IPS-15b (cell line): ENCODE measurements around the gene FARSA.
A peak's percentile ranks its signal among the peaks of the same experiment; 100 is the strongest.
"Not testable (repeated sequence)": the region's sequence is repeated elsewhere in the genome, so short reads cannot be mapped to it uniquely, and the experiment has no call there.

Experiments
- H3K27me3 ChIP-seq: one replicate; pipeline ENCODE4 v1.6.1; 2013; ENCODE audit warnings: low read length; ENCODE audit not compliant: control insufficient read depth, insufficient read depth
- H3K36me3 ChIP-seq: one replicate; pipeline ENCODE4 v1.6.1; 2013; ENCODE audit warnings: low read length; ENCODE audit not compliant: control insufficient read depth, insufficient read depth
- H3K4me1 ChIP-seq: one replicate; pipeline ENCODE4 v1.6.1; 2013; ENCODE audit warnings: mild to moderate bottlenecking, low read length; ENCODE audit not compliant: control insufficient read depth, insufficient read depth
- H3K4me3 ChIP-seq: one replicate; pipeline ENCODE4 v1.5.1; 2013; ENCODE audit warnings: low read depth, low read length
- H3K9ac ChIP-seq: one replicate; pipeline ENCODE4 v1.6.1; 2013; ENCODE audit warnings: low read depth, mild to moderate bottlenecking, low read length
- H3K9me3 ChIP-seq: one replicate; pipeline ENCODE4 v1.6.1; 2013; ENCODE audit warnings: mild to moderate bottlenecking, low read length; ENCODE audit not compliant: control insufficient read depth, insufficient read depth

FARSA gene

DNA sequence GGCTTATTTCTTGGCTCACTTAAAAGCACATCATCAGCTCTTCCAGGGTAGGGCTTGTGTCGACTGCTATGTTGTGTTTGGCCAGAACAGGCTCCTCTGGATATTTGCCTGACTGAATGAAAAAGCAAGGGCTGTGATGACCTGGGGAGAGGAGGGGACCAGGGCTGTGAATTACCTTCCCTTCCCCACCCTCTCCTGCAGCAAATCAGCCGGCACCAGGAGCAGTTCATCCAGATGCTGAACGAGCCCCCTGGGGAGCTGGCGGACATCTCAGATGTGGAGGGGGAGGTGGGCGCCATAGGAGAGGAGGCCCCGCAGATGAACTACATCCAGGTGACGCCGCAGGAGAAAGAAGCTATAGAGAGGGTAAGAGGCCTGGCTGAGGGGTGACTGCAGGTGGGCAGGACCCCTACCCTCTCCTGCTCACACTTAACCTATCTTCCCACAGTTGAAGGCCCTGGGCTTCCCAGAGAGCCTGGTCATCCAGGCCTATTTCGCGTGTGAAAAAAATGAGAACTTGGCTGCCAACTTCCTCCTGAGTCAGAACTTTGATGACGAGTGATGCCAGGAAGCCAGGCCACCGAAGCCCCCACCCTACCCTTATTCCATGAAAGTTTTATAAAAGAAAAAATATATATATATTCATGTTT is 19.1 kb upstream of the FARSA start:
- Histone ChIP-seq H3K9ac (no peak overlapping the region), H3K27me3 (no peaks in the 10 kb centered on the region), H3K36me3 (peaks cover 50% of the 10 kb centered on the region), H3K4me3 (no peak overlapping the region), H3K9me3 (no peaks in the 10 kb centered on the region), H3K4me1 (peaks cover 3% of the 10 kb centered on the region)

DNA sequence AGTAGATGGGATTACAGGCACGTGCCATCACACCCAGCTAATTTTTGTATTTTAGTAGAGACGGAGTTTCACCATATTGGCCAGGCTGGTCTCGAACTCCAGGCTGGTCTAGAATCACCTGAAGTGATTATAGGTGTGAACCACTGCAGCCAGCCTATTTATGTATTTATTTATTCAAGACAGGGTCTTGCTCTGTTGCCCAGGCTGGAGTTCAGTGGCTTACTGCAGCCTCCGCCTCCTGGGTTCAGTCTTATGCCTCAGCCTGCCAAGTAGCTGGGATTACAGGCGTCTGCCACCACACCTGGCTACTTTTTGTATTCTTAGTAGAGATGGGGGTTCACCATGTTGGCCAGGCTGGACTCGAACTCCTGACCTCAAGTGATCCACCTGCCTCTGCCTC is 18.5 kb upstream of the FARSA start:
- not testable (repeated sequence) for H3K4me1 ChIP-seq, H3K4me3 ChIP-seq, H3K9me3 ChIP-seq, H3K9ac ChIP-seq, H3K27me3 ChIP-seq
- H3K36me3 ChIP-seq = peaks cover 52% of the 10 kb centered on the region

DNA sequence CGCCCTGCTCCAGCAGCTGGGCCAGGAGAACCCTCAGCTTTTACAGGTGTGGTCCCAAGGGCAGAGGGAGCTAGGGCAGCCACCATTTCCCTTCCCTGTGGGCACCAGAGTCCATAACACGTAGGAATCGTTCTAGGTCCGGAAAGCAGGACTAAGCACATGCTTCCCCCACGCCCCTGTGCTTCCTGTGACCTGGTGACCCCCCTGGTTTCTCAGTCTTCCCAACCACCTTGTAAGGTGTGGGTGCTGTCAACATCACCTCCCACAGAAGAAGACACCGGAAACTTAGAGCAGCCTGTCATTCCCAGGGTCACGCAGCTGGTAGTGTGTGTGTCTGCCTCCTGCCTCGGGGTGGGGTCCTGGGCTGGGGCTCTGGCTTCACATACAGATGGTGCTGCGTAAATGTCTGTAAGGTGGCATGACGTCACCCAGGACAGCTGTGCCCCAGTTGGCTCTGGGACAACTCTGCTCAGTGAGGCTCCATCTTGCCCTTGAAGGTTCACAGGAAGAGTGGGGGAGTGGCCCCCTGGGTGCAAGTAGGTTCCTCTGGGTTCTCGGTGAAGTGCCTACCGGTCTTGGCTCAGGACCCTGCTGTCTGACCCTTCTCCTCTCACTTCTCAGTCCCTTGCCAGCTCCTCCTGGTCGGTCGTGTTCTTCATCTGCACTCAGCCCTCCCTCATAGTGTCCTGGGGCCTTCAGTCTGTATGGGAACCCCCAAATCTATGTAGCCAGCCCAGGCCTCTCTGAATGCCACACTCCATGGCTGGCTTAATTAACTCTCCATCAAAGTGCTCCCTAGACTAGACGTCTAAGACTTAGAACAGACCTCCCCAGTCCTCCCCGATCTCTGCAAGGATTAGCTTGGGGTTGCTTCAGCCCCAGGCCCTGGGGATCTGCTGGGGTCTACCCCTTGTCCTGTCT is 16.1 kb upstream of the FARSA start:
- no peaks in the 10 kb centered on the region for H3K9me3 ChIP-seq
- peaks cover 2% of the 10 kb centered on the region for H3K4me1 ChIP-seq
- H3K27me3 ChIP-seq = no peaks in the 10 kb centered on the region
- peaks cover 46% of the 10 kb centered on the region for H3K36me3 ChIP-seq
- H3K4me3 ChIP-seq = no peak overlapping the region
- H3K9ac ChIP-seq = no peak overlapping the region

DNA sequence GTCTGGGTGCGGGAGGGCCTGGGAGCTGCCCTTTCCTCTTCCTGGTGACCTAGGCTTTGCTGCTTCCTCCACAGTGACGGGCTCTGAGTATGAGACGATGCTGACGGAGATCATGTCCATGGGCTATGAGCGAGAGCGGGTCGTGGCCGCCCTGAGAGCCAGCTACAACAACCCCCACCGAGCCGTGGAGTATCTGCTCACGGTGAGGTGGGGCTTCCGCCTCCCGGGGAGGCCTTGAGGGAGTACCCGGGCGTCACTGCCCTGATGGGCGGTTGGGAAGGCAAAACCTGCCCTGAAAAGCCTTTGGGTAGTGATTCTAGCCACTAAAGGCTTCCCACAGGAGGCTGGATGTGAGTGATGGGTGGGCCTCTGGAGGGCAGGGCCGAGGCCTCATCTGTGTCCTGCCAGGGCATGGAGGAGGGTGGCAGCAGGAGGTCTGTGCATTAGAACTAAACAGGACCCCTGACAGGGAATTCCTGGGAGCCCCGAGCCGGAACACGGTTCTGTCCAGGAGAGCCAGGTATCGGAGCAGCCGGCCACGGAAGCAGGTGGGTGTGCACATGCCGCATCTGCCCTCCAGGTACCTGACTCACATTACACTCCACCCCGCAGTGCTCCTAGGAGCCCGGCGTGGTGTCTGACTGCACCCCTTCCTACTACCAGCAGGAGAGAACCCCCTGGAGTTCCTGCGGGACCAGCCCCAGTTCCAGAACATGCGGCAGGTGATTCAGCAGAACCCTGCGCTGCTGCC is 15.3 kb upstream of the FARSA start:
- H3K36me3 ChIP-seq = peaks cover 50% of the 10 kb centered on the region

DNA sequence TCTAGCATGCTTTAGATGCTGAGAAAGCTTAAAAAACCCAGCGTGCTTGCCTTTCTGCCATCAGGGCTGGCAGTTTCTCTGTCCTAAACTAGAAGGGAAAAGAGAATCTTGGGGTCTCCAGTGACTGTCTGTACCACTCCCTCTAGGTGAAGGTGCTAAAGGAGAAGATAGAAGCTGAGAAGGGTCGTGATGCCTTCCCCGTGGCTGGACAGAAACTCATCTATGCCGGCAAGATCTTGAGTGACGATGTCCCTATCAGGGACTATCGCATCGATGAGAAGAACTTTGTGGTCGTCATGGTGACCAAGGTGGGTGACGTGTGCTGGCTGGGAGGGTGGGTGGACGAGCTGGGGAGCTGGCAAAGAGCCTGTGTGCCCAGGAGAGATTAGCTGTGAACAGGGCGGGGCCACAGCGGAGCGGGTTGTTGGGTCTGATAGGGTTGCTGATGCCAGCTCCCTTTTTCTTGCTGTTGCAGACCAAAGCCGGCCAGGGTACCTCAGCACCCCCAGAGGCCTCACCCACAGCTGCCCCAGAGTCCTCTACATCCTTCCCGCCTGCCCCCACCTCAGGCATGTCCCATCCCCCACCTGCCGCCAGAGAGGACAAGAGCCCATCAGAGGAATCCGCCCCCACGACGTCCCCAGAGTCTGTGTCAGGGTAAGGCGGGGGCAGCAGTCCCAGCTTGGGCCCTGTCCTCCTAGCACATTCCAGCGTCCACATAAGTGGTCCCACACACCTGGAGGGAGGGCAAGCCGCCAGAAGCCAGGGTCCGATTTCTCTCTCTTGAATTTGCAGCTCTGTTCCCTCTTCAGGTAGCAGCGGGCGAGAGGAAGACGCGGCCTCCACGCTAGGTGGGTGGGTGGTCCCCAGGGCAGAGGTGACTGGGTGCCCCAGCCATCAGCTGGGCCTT is 14.4 kb upstream of the FARSA start:
- Histone ChIP-seq H3K4me1 (no peaks in the 10 kb centered on the region), H3K4me3 (no peak overlapping the region), H3K9me3 (no peaks in the 10 kb centered on the region), H3K9ac (no peak overlapping the region), H3K36me3 (peaks cover 52% of the 10 kb centered on the region), H3K27me3 (no peaks in the 10 kb centered on the region)

More for the DNA sequence above, 15.3 kb upstream of the FARSA start:
- peaks cover under 1% of the 10 kb centered on the region for H3K4me1 ChIP-seq
- no peak overlapping the region for H3K9ac ChIP-seq
- no peaks in the 10 kb centered on the region for H3K9me3 ChIP-seq
- no peaks in the 10 kb centered on the region for H3K27me3 ChIP-seq
- H3K4me3 ChIP-seq = no peak overlapping the region

DNA sequence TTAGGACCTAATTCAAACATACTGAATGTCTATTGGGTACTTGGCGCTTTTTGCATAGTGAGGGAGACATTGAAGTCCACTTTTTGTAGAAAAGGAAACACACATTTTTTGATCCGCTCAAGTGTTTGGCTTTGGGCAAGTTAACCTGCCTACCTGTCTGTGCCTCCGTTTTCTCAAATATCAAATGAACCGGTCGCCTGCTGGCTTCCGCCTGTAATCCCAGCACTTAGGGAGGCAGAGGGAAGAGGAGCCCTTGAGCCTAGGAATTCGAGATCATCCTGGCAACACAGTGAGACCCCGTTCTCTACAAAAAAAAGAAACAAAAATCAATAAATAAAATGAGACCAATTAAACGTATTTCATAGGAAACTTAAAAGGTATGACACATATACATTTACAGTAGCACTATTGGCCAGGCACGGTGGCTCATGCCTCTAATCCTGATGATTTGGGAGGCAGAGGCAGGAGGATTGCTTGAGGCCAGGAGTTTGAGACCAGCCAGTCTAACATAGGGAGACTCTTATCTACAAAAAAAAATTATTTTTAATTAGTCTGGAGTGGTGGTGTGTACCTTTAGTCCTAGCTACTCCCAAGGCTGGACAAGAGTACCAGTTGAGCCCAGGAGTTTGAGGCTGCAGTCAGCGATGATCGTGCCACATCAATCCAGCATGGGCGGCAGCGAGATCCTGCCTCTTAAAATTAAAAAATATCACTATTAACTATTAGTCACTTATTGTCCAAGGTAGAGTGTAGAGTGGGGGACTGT is 13.4 kb upstream of the FARSA start:
- Histone ChIP-seq H3K9me3 (no peaks in the 10 kb centered on the region), H3K36me3 (peaks cover 55% of the 10 kb centered on the region), H3K9ac (peak overlapping the region; percentile 91), H3K4me3 (peak overlapping the region; percentile 91), H3K27me3 (no peaks in the 10 kb centered on the region), H3K4me1 (no peaks in the 10 kb centered on the region)

DNA sequence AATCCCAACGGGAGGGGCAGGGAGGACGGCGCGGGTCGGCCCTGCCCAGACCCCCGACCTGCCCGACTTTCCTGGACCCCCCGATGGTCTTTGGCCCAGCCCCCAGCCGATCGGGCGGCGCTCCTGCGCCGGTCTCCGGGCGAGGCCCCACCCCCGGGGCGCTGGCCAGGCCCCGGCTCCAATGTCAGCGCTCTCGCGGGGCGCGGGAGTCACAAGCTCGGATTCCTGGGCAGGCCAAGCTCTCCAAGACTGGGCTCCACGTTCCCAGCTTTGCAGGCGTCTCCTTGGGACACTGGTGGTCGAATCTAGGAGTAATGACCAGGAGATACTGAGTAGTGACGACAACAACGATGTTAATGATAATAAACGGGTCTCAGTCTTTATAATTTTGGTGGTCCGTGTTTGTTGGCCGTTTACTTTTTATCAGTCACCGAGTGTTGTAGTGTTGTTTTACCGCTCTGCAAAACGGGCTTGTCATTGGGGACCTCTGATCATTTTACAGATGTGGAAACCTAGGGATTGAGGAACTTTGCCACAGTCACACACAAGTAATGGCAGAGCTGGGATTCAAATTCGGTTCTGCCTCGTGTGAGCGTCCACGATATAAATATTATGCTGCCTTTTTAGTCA is 12.7 kb upstream of the FARSA start:
- Histone ChIP-seq H3K9me3 (no peaks in the 10 kb centered on the region), H3K9ac (peak overlapping the region; percentile 91), H3K27me3 (no peaks in the 10 kb centered on the region), H3K4me1 (no peaks in the 10 kb centered on the region), H3K36me3 (peaks cover 62% of the 10 kb centered on the region), H3K4me3 (peak overlapping the region; percentile 91)

DNA sequence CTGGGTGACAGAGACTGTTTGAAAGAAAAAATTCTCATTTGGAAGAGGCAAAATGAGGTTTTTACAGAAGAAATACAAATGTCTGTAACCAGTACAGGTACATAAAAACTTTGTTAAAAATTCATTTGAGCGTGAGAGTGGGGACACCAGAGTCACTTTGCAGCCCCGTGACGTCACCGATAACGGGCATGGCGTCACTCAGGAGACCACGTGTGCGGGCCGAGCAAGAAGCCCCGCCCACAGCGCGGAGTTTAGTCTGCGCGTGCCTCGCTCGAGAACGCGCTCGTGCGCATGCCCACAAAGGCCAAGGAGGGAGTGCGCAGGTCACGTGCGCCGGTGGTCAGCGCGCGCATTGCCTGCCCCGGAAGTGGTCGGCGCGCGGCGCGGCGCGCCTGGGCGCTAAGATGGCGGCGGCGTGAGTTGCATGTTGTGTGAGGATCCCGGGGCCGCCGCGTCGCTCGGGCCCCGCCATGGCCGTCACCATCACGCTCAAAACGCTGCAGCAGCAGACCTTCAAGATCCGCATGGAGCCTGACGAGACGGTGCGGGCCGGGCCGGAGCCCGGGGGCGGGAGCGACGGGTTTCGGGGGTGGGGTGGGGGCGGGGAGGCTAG is 12.1 kb upstream of the FARSA start, which contains the start of gene RAD23A:
Gene RAD23A, plus strand, starts transcription at position 384 of the 613 bp plus-strand sequence. Its CDS starts 87 bp downstream, at position 471.
- Histone ChIP-seq H3K4me1 (no peaks in the 10 kb centered on the region), H3K9ac (peak within 1 kb of the TSS; percentile 91), H3K36me3 (peaks cover 63% of the 10 kb centered on the region), H3K27me3 (no peaks in the 10 kb centered on the region), H3K4me3 (peak within 1 kb of the TSS; percentile 91), H3K9me3 (no peaks in the 10 kb centered on the region)

DNA sequence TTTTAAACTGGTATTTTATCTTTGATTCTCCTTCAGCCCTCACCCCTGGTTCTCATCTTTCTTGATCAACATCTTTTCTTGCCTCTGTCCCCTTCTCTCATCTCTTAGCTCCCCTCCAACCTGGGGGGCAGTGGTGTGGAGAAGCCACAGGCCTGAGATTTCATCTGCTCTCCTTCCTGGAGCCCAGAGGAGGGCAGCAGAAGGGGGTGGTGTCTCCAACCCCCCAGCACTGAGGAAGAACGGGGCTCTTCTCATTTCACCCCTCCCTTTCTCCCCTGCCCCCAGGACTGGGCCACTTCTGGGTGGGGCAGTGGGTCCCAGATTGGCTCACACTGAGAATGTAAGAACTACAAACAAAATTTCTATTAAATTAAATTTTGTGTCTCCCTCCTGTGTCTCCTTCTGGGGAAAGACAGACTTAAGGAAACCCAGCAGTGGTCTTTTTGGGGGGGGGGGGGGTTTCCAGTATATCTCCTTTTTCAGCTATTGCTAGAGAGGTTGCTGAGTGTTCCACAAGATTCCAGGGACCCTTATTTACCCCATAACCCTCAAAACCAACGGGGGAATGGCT is 10.7 kb upstream of the FARSA start:
- H3K36me3 ChIP-seq = peaks cover 66% of the 10 kb centered on the region
- H3K4me1 ChIP-seq = peaks cover 4% of the 10 kb centered on the region
- no peaks in the 10 kb centered on the region for H3K27me3 ChIP-seq
- no peak overlapping the region for H3K4me3 ChIP-seq
- H3K9ac ChIP-seq = no peak overlapping the region
- H3K9me3 ChIP-seq = no peaks in the 10 kb centered on the region
